Measurements from ENCODE around the gene CDK15. TPM values are rescaled to one million over a fixed set of nuclear protein-coding genes. Genes with fewer than 3 reads are reported as not detected.
A peak's percentile ranks its signal among the peaks of the same experiment; 100 is the strongest.

The CDK15 gene
- total RNA-seq, 1 donor, result not detected

DNA sequence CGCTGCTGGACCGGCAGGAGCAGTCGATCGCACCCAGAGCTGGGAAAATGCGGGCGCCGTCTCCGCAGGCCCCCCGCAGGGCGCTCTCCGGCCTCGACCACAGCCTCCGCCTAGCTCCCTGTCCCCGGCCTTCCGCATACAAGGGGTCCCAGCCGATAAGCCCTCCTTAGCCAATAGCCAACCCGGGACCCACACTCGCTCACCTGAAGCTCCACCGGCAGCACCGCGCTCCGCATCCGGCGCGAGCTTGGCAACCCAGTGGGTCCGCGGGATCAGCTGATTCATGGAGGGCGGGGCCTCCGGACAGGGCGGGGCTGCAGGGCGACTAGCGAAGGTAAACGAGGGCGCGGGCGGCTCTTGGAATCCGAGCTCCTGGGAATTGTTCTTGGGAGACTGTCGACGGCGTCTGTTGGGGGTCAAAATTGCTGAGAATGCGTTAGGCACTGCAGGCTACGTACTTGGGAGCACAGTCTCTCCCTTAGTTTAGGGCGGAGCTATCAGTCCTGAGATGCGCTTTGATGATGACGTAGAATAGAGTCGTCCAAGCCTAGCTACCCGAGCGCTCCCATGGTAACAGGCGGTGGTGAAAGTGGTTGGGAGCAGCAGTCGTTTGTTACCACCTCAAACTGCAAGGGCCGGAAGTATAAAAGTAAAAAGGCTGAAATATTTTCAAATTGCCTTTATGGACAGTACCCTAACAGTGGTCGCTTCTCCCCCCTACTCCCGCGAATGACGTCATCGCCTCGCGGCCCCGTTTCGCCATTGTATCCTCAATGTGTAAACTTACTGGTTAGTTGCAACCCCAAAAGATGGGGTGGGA is 25.5 kb upstream of the CDK15 start, which contains the start of gene ALS2:
ALS2 (minus strand) TSS at position 260 of the 820 bp plus-strand sequence. CDS start 12,048 bp downstream, outside the sequence.
- Histone ChIP-seq H3K4me3 (ENCODE audit: low read length) (peak within 1 kb of the TSS; percentile 92), H3K9me3 (ENCODE audit: low read depth, low read length) (no peaks in the 10 kb centered on the region), H3K27me3 (ENCODE audit: insufficient read depth, low read length) (peaks cover 5% of the 10 kb centered on the region), H3K4me1 (ENCODE audit: insufficient read depth, low read length) (peaks cover 17% of the 10 kb centered on the region)

DNA sequence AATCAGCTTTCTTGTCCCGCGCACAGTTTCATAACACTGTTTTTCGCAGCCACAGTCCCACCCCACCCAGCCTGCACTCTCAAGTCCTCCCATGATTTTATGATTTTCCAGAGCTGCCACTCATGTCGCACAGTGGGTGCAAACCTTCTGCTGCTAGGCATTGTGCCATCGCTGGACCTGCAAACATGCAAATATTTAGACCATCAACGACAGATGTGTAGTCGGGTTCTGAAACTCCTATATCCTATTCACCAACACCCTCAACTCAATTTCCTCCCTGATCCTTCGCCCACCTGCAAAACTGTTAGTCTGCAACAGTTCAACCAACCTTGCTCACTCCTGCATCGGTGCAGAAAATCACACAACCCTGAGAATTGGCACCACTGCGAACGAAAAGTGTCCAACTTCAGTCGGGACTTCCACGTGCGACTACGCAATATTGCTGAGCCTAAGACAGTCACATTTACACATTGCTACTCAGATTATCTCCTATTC is 24.7 kb upstream of the CDK15 start:
- Histone ChIP-seq H3K9me3 (ENCODE audit: low read depth, low read length) (no peaks in the 10 kb centered on the region), H3K27me3 (ENCODE audit: insufficient read depth, low read length) (peaks cover 5% of the 10 kb centered on the region), H3K4me1 (ENCODE audit: insufficient read depth, low read length) (peaks cover 17% of the 10 kb centered on the region), H3K4me3 (ENCODE audit: low read length) (peak overlapping the region; percentile 92)

DNA sequence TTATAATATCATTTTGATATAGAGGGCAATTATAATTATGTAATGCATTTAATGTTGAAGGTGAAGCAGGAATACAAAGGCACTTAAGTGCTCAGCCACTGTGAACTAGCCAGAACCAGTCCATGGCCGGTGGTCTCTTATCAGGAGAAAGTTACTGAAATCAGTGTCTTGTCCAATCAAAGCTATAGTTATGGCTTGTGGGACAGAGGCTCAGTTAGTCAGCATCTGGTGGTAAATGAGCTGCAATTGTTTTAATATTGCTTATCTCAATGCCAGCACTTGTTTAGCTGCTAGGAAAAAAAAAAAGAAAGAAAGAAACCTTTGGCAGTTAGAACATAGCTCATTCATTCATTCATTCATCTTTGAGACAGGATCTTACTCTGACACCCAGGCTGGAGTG is 21.8 kb upstream of the CDK15 start:
- no peak overlapping the region for H3K4me3 ChIP-seq (ENCODE audit: low read length)
- H3K9me3 ChIP-seq (ENCODE audit: low read depth, low read length), result no peaks in the 10 kb centered on the region
- H3K27me3 ChIP-seq (ENCODE audit: insufficient read depth, low read length), result peaks cover 5% of the 10 kb centered on the region
- H3K4me1 ChIP-seq (ENCODE audit: insufficient read depth, low read length), result peaks cover 27% of the 10 kb centered on the region

DNA sequence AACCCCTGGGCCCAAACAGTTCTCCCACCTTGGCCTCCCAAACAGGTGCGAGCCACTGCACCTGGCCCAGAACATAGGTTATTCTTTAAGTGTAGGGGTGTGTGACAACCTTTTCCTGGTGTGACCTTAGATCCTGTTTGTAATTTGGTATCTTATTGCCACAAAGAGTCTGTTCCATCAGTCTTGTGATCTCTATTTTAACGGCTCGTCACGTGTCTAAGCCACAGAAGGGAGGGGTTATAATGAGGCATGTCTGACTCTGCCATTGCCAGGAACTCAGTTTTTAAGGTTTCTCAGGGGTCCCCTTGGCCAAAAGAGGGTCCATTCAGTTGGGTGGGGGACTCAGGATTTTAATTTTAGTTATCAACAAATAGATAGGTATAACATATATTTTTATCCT is 21.2 kb upstream of the CDK15 start:
- H3K27me3 ChIP-seq (ENCODE audit: insufficient read depth, low read length), result peaks cover 5% of the 10 kb centered on the region
- H3K4me3 ChIP-seq (ENCODE audit: low read length), result no peak overlapping the region
- H3K9me3 ChIP-seq (ENCODE audit: low read depth, low read length), result no peaks in the 10 kb centered on the region
- peaks cover 23% of the 10 kb centered on the region for H3K4me1 ChIP-seq (ENCODE audit: insufficient read depth, low read length)

DNA sequence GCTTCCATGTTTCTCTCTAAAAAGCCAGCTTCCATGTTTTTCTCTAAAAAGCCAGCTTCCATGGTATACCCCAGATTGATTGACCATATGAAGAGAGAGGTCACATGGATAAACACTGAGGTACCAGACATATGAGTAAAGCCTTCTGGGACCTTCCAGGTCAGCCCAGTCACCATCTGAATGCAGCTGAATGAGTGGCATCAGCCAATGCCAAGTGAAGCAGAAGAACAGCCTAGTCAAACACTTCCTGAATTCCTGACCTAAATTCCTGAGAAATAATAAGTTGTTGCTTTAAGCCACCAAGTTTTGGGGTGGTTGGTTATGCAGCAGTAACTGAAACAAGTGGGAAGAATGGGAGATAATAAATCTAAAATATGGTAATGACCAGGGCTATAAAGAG is 19.9 kb upstream of the CDK15 start:
- Histone ChIP-seq H3K9me3 (ENCODE audit: low read depth, low read length) (no peaks in the 10 kb centered on the region), H3K4me1 (ENCODE audit: insufficient read depth, low read length) (peaks cover 17% of the 10 kb centered on the region), H3K27me3 (ENCODE audit: insufficient read depth, low read length) (peaks cover 5% of the 10 kb centered on the region), H3K4me3 (ENCODE audit: low read length) (no peak overlapping the region)

DNA sequence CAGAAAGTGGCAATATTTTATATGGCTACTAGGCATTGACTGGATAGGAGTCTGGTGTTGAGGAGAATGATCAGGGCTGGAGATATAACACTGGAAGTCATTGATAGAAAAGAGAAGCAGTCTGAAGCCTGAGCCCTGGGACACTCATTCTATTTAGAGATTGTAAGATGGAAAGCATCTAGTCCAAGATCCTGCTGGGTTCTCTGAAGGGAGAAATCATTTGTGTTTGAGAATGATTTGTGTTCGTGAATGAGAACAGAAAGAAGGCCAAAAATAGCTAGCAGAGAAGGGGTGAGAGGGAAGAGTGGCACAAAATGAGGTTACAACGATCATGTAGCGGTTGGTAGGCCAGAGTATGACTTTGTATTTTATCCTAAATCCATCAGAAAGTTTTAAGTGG is 18.0 kb upstream of the CDK15 start:
- Histone ChIP-seq H3K4me1 (ENCODE audit: insufficient read depth, low read length) (peaks cover 10% of the 10 kb centered on the region), H3K9me3 (ENCODE audit: low read depth, low read length) (no peaks in the 10 kb centered on the region), H3K27me3 (ENCODE audit: insufficient read depth, low read length) (no peaks in the 10 kb centered on the region), H3K4me3 (ENCODE audit: low read length) (no peak overlapping the region)

DNA sequence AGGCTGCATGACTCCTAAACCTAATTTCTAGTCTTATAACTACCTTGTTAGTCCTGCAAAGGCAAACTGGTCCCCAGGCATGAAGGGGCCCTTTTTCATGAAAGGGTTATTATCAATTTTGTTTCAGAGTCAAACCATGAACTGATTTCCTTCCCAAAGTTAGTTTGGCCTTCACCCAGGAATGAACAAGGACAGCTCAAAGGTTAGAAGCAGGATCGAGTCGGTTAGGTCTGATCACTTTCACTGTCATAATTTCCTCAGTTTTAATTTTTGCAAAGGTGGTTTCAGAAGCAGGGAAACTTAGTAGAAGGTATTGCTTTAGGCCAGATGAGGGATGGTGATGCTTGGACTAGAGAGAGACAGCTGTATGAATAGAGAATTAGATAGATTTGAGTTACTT is 16.9 kb upstream of the CDK15 start:
- H3K27me3 ChIP-seq (ENCODE audit: insufficient read depth, low read length), result no peaks in the 10 kb centered on the region

DNA sequence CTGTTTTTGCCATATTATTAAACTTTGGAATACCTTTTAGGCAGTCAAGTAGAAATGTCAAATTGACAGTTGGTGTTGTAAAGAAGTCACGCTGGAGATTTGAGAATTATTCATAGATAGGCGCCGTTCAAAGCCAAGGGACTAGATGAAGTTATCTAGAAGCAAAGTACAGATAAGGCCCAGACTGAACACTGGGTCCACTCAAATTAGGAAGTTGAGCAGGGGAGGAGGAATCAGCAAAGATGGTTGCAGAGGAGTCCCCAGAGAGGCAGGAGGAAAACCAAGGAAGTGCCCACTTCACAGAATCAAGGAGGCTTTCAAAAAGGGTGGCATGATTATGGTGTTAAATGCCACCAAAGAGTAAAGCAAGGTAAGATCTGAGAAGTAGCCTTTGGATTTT is 16.0 kb upstream of the CDK15 start:
- Histone ChIP-seq H3K4me3 (ENCODE audit: low read length) (no peak overlapping the region), H3K9me3 (ENCODE audit: low read depth, low read length) (no peaks in the 10 kb centered on the region), H3K4me1 (ENCODE audit: insufficient read depth, low read length) (peaks cover 10% of the 10 kb centered on the region), H3K27me3 (ENCODE audit: insufficient read depth, low read length) (no peaks in the 10 kb centered on the region)

More for the DNA sequence above, 16.9 kb upstream of the CDK15 start:
- H3K9me3 ChIP-seq (ENCODE audit: low read depth, low read length), result no peaks in the 10 kb centered on the region
- peaks cover 10% of the 10 kb centered on the region for H3K4me1 ChIP-seq (ENCODE audit: insufficient read depth, low read length)
- H3K4me3 ChIP-seq (ENCODE audit: low read length), result no peak overlapping the region

DNA sequence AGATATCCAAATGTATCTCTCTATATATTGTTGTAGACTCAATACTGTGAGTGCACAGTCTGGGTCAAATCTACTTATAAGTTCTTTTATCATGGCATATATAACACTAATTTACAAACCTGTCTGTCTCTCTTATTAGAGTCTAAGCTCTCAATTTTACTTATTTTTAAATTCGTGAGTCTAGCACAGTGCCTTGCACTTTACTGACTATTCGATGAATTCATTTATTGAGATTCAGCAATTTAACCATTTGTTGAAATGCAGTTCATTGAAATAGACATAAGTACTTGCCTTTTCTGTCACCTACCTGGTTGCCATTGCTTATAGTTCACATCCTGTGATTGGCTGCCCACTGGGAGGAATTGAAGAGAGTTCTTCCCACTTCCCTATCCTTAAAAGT is 15.3 kb upstream of the CDK15 start:
- Histone ChIP-seq H3K27me3 (ENCODE audit: insufficient read depth, low read length) (no peaks in the 10 kb centered on the region), H3K9me3 (ENCODE audit: low read depth, low read length) (no peaks in the 10 kb centered on the region), H3K4me3 (ENCODE audit: low read length) (no peak overlapping the region), H3K4me1 (ENCODE audit: insufficient read depth, low read length) (peaks cover 10% of the 10 kb centered on the region)

DNA sequence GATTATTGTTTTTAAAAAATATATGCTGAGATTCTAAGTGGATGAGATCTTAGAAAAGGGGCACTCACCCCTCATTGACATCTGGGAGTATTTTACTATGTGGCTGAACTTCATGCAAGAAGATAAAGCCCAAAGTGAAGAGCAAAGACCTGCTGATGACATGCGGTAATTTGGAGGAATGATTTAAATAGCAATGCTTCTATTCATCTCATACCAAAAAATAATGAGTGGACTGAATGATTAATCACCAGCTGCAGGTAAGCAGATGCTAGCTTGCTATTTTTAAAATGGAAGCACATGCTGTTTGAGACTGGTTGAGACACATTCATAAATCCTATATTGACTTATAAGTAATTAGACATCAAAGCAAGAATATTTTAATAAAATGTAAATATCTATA is 12.7 kb upstream of the CDK15 start:
- no peaks in the 10 kb centered on the region for H3K4me1 ChIP-seq (ENCODE audit: insufficient read depth, low read length)
- H3K27me3 ChIP-seq (ENCODE audit: insufficient read depth, low read length), result no peaks in the 10 kb centered on the region
- H3K4me3 ChIP-seq (ENCODE audit: low read length), result no peak overlapping the region
- no peaks in the 10 kb centered on the region for H3K9me3 ChIP-seq (ENCODE audit: low read depth, low read length)

DNA sequence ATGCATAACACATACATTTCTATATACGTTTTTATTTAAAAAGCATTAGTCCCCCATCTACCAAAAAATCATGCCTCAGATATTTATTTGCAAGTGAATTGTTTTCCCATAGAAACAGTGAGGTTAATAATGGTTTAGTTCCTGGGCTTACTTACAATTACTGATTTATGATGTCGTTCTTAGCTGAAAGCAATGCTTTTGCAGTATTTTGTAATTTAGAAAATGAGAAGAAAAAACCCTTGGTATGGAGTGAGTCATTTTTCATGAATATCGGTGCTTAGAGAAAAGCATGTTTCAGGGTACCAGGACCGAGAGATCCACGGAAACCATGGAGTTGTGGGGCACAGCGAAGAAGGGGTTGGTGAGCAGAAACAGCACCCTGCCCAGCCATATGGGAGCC is 12.0 kb upstream of the CDK15 start:
- no peaks in the 10 kb centered on the region for H3K9me3 ChIP-seq (ENCODE audit: low read depth, low read length)
- no peaks in the 10 kb centered on the region for H3K4me1 ChIP-seq (ENCODE audit: insufficient read depth, low read length)
- H3K27me3 ChIP-seq (ENCODE audit: insufficient read depth, low read length), result no peaks in the 10 kb centered on the region
- no peak overlapping the region for H3K4me3 ChIP-seq (ENCODE audit: low read length)

DNA sequence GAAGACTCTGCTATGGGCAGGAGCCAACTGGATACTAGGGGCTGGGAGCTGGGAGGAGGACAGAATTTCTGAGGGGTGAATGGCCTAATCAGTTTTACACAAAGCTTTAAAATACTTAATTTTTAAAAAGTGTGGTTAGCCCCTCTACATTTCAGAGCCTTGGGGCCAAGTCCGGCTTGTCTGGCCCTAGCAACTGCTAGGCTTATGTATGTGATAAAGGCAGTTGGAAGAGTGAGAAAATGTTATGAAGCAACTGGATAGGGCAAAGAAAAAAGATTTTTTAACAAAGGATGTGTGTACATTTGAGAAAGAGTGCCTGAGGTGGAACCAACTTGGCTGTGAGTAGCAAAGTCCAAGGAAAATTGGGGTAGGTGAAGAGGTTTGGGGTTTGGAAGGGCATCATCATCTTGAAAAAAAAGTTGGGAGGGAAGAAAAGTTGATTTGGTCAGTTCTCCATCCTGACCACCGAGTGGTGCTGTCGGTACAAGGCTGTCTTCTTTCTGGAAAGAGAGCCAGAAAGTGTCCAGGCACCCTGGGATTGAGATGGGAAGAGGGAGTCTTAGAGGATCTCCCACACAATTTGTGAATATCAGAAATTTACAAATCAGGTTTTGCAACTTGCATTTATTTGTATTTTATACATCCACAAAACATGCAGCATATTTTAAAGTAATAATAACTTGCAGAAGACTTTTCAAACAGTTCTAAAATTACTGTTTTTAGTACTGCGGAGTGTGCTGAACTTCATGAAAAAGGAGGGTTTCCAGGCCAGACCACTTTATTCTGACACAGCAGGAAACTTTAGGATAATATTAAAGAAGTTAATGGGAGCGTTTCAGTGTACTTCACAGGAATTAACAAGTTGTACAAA is 10.5 kb upstream of the CDK15 start:
- no peaks in the 10 kb centered on the region for H3K4me1 ChIP-seq (ENCODE audit: insufficient read depth, low read length)
- no peak overlapping the region for H3K4me3 ChIP-seq (ENCODE audit: low read length)
- no peaks in the 10 kb centered on the region for H3K27me3 ChIP-seq (ENCODE audit: insufficient read depth, low read length)
- H3K9me3 ChIP-seq (ENCODE audit: low read depth, low read length), result no peaks in the 10 kb centered on the region

DNA sequence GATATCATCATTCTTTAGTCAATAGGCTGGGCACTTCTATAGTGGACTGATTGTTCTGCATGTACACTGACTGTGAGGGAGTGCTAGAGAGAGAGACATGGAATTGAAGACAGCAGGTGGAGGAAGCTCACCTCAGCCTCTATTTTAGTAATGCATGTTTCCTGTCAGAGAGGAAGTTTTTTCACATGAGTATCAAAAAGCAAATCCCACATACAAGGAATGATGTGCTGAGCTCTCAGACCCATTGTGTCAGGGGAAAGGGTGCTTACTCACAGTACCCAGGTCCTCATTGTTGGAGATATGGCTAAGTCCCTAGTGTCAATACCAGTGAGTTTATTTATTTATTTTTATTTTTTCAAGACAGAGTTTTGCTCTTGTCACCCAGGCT is 9.9 kb upstream of the CDK15 start:
- Histone ChIP-seq H3K4me3 (ENCODE audit: low read length) (no peak overlapping the region), H3K9me3 (ENCODE audit: low read depth, low read length) (no peaks in the 10 kb centered on the region), H3K27me3 (ENCODE audit: insufficient read depth, low read length) (peaks cover 3% of the 10 kb centered on the region), H3K4me1 (ENCODE audit: insufficient read depth, low read length) (no peaks in the 10 kb centered on the region)

DNA sequence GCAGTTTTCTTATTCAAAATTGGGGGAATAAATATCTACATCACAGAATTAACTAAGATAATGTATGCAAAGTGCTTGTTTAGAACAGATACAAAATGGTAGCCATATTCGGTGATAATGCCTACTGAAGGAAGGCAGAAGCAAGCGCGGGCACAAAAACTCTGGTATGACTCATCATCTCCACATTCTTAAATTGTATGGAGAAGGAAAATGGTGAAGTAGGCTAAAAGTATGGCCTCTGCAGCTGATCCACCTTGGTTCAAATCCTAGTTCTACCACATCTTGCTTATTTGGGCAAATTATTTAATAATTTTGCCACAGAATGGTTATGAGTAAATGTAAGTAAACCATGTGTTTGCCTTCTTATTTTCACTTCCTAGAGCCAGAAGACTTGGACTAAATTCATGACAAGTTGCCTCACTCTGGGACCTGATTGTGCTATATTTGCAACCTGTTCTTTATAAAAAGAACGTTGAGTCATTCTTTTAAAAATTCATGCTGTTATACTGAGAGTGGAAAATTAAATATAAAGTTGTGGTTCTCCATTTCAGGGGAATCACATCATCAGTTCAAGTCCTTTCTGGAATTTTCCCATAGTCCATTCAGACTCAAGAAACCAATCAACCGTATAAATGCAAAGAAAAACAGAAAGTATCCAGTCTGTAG is 9.0 kb upstream of the CDK15 start:
- H3K4me1 ChIP-seq (ENCODE audit: insufficient read depth, low read length), result no peaks in the 10 kb centered on the region
- H3K9me3 ChIP-seq (ENCODE audit: low read depth, low read length), result no peaks in the 10 kb centered on the region
- H3K27me3 ChIP-seq (ENCODE audit: insufficient read depth, low read length), result peaks cover 6% of the 10 kb centered on the region
- H3K4me3 ChIP-seq (ENCODE audit: low read length), result no peak overlapping the region

All from mononuclear cell (primary cell).